ENCODE results near the gene SPEM1. TPM values are rescaled to one million over a fixed set of nuclear protein-coding genes. Genes with fewer than 3 reads are reported as not detected.

The SPEM1 gene
- polyA plus RNA-seq, 1 donor (not counting 4 experiments of a cell fraction or from before 2014, with no cell fraction given), result not detected

DNA sequence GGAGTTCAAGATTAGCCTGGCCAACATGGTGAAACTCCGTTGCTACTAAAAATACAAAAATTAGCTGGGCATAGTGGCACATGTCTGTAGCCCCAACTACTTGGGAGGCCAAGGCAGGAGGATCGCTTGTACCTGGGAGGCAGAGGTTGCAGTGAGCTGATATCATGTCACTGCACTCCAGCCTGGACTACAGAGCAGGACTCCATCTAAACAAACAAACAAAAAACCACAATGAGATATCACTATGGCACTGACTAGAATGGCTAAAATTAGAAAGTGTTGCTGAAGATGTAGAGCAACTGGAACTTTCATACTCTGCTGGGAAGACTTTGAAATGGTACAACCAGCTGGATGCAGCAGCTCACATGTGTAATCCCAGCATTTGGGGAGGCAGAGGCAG is 45.8 kb upstream of the SPEM1 start:
- H3K27ac ChIP-seq (ENCODE audit: control insufficient read depth, insufficient read depth, low read length), result no peak overlapping the region
- DNase-seq (ENCODE audit: low read depth, low spot score) (no peak), FAIRE-seq (no peak)
- H3K4me3 ChIP-seq (ENCODE audit: control insufficient read depth in 2 of 3, extremely low read depth in 1 of 3, insufficient read depth in 2 of 3, low read depth in 1 of 3, low read length in 3 of 3), result no peak overlapping the region
- H4K20me1 ChIP-seq (ENCODE audit: control insufficient read depth, extremely low read depth, insufficient read depth, low read length), result no peaks in the 10 kb centered on the region
- no peaks in the 10 kb centered on the region for H3K79me2 ChIP-seq (ENCODE audit: control insufficient read depth, insufficient read depth, low read length)
- H3K27me3 ChIP-seq (ENCODE audit: control insufficient read depth, extremely low read depth, insufficient read depth, low read length), result no peaks in the 10 kb centered on the region
- H3K9ac ChIP-seq (ENCODE audit: control insufficient read depth, extremely low read depth, insufficient read depth, low read length), result no peak overlapping the region
- no peak overlapping the region for H2AFZ ChIP-seq (ENCODE audit: control insufficient read depth, low read length)
- no peaks in the 10 kb centered on the region for H3K4me1 ChIP-seq (ENCODE audit: control insufficient read depth, extremely low read depth, insufficient read depth, low read length)
- no peak for TF ChIP-seq EZH2 (IDR thresholded peaks at IDR 0.05; ENCODE audit: low read length)
- TF ChIP-seq, protein P1, sequence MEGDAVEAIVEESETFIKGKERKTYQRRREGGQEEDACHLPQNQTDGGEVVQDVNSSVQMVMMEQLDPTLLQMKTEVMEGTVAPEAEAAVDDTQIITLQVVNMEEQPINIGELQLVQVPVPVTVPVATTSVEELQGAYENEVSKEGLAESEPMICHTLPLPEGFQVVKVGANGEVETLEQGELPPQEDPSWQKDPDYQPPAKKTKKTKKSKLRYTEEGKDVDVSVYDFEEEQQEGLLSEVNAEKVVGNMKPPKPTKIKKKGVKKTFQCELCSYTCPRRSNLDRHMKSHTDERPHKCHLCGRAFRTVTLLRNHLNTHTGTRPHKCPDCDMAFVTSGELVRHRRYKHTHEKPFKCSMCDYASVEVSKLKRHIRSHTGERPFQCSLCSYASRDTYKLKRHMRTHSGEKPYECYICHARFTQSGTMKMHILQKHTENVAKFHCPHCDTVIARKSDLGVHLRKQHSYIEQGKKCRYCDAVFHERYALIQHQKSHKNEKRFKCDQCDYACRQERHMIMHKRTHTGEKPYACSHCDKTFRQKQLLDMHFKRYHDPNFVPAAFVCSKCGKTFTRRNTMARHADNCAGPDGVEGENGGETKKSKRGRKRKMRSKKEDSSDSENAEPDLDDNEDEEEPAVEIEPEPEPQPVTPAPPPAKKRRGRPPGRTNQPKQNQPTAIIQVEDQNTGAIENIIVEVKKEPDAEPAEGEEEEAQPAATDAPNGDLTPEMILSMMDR (optimal IDR thresholded peaks at IDR 0.05 in 1 of 3, IDR thresholded peaks at IDR 0.05 in 1 of 3, conservative IDR thresholded peaks at IDR 0.05 in 1 of 3; ENCODE audit: extremely low read depth in 1 of 3, insufficient read depth in 2 of 3, low read length in 3 of 3), result no peak
- H3K9me1 ChIP-seq (ENCODE audit: control insufficient read depth, extremely low read depth, insufficient read depth, low read length), result no peaks in the 10 kb centered on the region
- no peaks in the 10 kb centered on the region for H3K36me3 ChIP-seq (ENCODE audit: control insufficient read depth in 2 of 2, extremely low read depth in 1 of 2, insufficient read depth in 2 of 2, low read length in 2 of 2)
- no peak overlapping the region for H3K4me2 ChIP-seq (ENCODE audit: control insufficient read depth, extremely low read depth, insufficient read depth, low read depth, low read length)
- no peaks in the 10 kb centered on the region for H3K9me3 ChIP-seq (ENCODE audit: control insufficient read depth, low read depth, low read length)
- dilution Hi-C loops (cut with MboI; ENCODE audit: extremely low pct_ligation_motif_present, low sequenced_read_pairs), result no loop called here

DNA sequence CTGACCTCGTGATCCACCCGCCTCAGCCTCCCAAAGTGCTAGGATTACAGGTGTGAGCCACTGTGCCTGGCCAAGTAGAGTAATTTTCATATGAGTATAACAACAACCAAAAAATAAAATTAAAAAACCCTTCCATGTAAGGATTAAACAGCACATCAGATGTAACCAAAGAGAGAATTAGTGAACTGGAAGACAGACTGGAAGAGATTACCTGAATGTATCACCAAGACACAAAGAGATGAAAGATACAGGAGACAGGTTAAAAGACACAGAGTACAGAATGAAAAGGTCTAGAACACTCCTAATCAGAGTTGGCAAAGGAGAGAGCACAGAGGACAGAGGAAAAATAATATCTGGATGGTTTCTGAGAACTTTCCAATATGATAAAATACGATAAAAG is 41.0 kb upstream of the SPEM1 start:
- DNase-seq (ENCODE audit: low read depth, low spot score) (no peak), FAIRE-seq (no peak)
- no peak overlapping the region for H3K27ac ChIP-seq (ENCODE audit: control insufficient read depth, insufficient read depth, low read length)
- no peaks in the 10 kb centered on the region for H3K9me1 ChIP-seq (ENCODE audit: control insufficient read depth, extremely low read depth, insufficient read depth, low read length)
- peaks cover 0 to 5% of the 10 kb centered on the region in 2 experiments for H3K36me3 ChIP-seq (ENCODE audit: control insufficient read depth in 2 of 2, extremely low read depth in 1 of 2, insufficient read depth in 2 of 2, low read length in 2 of 2)
- H2AFZ ChIP-seq (ENCODE audit: control insufficient read depth, low read length), result no peak overlapping the region
- no peaks in the 10 kb centered on the region for H3K9me3 ChIP-seq (ENCODE audit: control insufficient read depth, low read depth, low read length)
- no peak for TF ChIP-seq EZH2 (IDR thresholded peaks at IDR 0.05; ENCODE audit: low read length)
- TF ChIP-seq, protein P1 (optimal IDR thresholded peaks at IDR 0.05 in 1 of 3, IDR thresholded peaks at IDR 0.05 in 1 of 3, conservative IDR thresholded peaks at IDR 0.05 in 1 of 3; ENCODE audit: extremely low read depth in 1 of 3, insufficient read depth in 2 of 3, low read length in 3 of 3), result no peak
- H3K4me2 ChIP-seq (ENCODE audit: control insufficient read depth, extremely low read depth, insufficient read depth, low read depth, low read length), result no peak overlapping the region
- dilution Hi-C loops (cut with MboI; ENCODE audit: extremely low pct_ligation_motif_present, low sequenced_read_pairs), result no loop called here
- H3K4me1 ChIP-seq (ENCODE audit: control insufficient read depth, extremely low read depth, insufficient read depth, low read length), result peaks cover 14% of the 10 kb centered on the region
- H3K9ac ChIP-seq (ENCODE audit: control insufficient read depth, extremely low read depth, insufficient read depth, low read length), result no peak overlapping the region
- no peaks in the 10 kb centered on the region for H3K27me3 ChIP-seq (ENCODE audit: control insufficient read depth, extremely low read depth, insufficient read depth, low read length)
- no peak overlapping the region for H3K4me3 ChIP-seq (ENCODE audit: control insufficient read depth in 2 of 3, extremely low read depth in 1 of 3, insufficient read depth in 2 of 3, low read depth in 1 of 3, low read length in 3 of 3)
- no peaks in the 10 kb centered on the region for H4K20me1 ChIP-seq (ENCODE audit: control insufficient read depth, extremely low read depth, insufficient read depth, low read length)
- H3K79me2 ChIP-seq (ENCODE audit: control insufficient read depth, insufficient read depth, low read length), result peaks cover 7% of the 10 kb centered on the region

Data from keratinocyte (primary cell).